Osteocyte (in vitro differentiated cells): ENCODE results near the gene MANSC1. TPM values are rescaled to one million over a fixed set of nuclear protein-coding genes. Genes with fewer than 3 reads are reported as not detected.

Experiments
- DNase-seq: peaks from one replicate; pipeline ENCODE4 v3.0.0; 2021; ENCODE audit warnings: mixed read lengths; ENCODE audit not compliant: unreplicated experiment; ENCODE audit errors: extremely low spot score
- H3K27ac Mint-ChIP-seq: one replicate; pipeline ENCODE4 v1.8.0; 2021; ENCODE audit warnings: mild to moderate bottlenecking, mixed read lengths; ENCODE audit not compliant: unreplicated experiment
- H3K27me3 Mint-ChIP-seq: one replicate; pipeline ENCODE4 v1.8.0; 2021; ENCODE audit warnings: mixed read lengths; ENCODE audit not compliant: unreplicated experiment
- H3K36me3 Mint-ChIP-seq: one replicate; pipeline ENCODE4 v1.8.0; 2021; ENCODE audit warnings: mixed read lengths; ENCODE audit not compliant: unreplicated experiment
- H3K4me1 Mint-ChIP-seq: one replicate; pipeline ENCODE4 v1.8.0; 2021; ENCODE audit warnings: mixed read lengths; ENCODE audit not compliant: unreplicated experiment
- H3K4me3 Mint-ChIP-seq: one replicate; pipeline ENCODE4 v1.8.0; 2021; ENCODE audit warnings: mild to moderate bottlenecking, moderate library complexity, mixed read lengths; ENCODE audit not compliant: unreplicated experiment
- H3K9me3 Mint-ChIP-seq: one replicate; pipeline ENCODE4 v1.8.0; 2021; ENCODE audit warnings: mixed read lengths; ENCODE audit not compliant: unreplicated experiment
- CTCF ChIP-seq: fragments of 200-600 bp; sonication (generic); IDR thresholded peaks from 2 replicates; pipeline ENCODE4 v1.5.0; 2021; ENCODE audit warnings: antibody characterized with exemption, mild to moderate bottlenecking, moderate library complexity
- total RNA-seq: library from RNA; stranded (reverse); gene quantifications from 2 replicates; pipeline ENCODE4 v1.2.1, GENCODE V29; 2021

MANSC1 gene
- total RNA-seq, 1 donor from 2014 or later: 9.1 TPM

- no peak for TF ChIP-seq CTCF
- H3K27me3 Mint-ChIP-seq: no peaks in the 10 kb centered on the region
- H3K4me1 Mint-ChIP-seq: no peaks in the 10 kb centered on the region
- H3K36me3 Mint-ChIP-seq: no peaks in the 10 kb centered on the region
- no peak for DNase-seq
- H3K9me3 Mint-ChIP-seq: no peaks in the 10 kb centered on the region
- peak overlapping the region; percentile 69 for H3K4me3 Mint-ChIP-seq
- H3K27ac Mint-ChIP-seq: no peak overlapping the region
Observed at GRCh38 chr12:12350868-12351463, 924 bp upstream of the MANSC1 start.

GRCh38 chr12:12338527-12339168 lies 11.4 kb downstream of the MANSC1 start:
- H3K4me3 Mint-ChIP-seq: peak overlapping the region; percentile 11
- no peaks in the 10 kb centered on the region for H3K9me3 Mint-ChIP-seq
- H3K4me1 Mint-ChIP-seq: peaks cover 35% of the 10 kb centered on the region
- no peak for TF ChIP-seq CTCF
- H3K36me3 Mint-ChIP-seq: peaks cover 5% of the 10 kb centered on the region
- no peak for DNase-seq
- H3K27ac Mint-ChIP-seq: peak overlapping the region; percentile 78
- no peaks in the 10 kb centered on the region for H3K27me3 Mint-ChIP-seq

GRCh38 chr12:12336511-12336910 lies 13.5 kb downstream of the MANSC1 start:
- H3K9me3 Mint-ChIP-seq: no peaks in the 10 kb centered on the region
- no peak overlapping the region for H3K4me3 Mint-ChIP-seq
- H3K36me3 Mint-ChIP-seq: peaks cover 3% of the 10 kb centered on the region
- DNase-seq: no peak
- peaks cover 44% of the 10 kb centered on the region for H3K4me1 Mint-ChIP-seq
- no peak for TF ChIP-seq CTCF
- no peaks in the 10 kb centered on the region for H3K27me3 Mint-ChIP-seq
- H3K27ac Mint-ChIP-seq: peak overlapping the region; percentile 14

GRCh38 chr12:12336049-12336411 lies 14.0 kb downstream of the MANSC1 start:
- Mint-ChIP-seq H3K4me1 (peaks cover 48% of the 10 kb centered on the region), H3K4me3 (no peak overlapping the region), H3K9me3 (no peaks in the 10 kb centered on the region), H3K27ac (peak overlapping the region; percentile 38), H3K27me3 (no peaks in the 10 kb centered on the region), H3K36me3 (peaks cover 3% of the 10 kb centered on the region)
- DNase-seq: no peak
- TF ChIP-seq CTCF: no peak

DNA sequence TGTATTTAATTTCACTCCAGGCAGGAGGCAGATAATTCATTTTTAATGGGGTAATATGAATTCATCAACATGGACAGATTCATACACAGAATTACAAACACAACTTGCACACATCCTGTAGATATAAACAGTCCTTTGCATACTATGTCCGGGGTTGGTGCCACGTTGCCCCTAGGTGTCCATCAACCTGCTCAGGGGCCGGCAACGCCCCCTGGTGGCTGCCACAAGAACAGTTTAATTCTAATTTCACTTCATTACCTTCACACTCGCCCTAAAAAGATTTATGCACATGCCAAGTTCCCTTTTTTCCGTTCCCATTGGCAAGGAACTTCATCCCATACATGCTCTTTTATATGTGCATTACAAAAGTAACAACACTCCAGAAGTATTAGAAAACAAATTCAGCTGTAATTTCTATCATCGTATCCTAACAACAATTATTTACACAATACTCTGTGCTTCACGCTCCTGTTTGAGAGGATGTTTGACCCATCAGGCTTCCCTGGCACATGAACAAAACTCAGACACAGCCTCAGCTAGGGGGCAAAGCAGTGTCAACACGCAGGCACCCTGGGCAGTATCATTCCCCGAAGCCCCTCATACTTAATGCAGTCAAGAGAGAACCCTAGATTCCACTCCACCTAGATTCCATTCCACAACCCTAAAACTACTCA lies 15.5 kb downstream of the MANSC1 start:
- Mint-ChIP-seq H3K27me3 (no peaks in the 10 kb centered on the region), H3K36me3 (peaks cover 3% of the 10 kb centered on the region), H3K4me1 (peaks cover 48% of the 10 kb centered on the region), H3K27ac (peak overlapping the region; percentile 60), H3K4me3 (no peak overlapping the region), H3K9me3 (no peaks in the 10 kb centered on the region)
- DNase-seq: no peak
- peak; percentile 80 for TF ChIP-seq CTCF
